ENCODE results near the gene TRIM23.

GRCh38 chr5:65672796-65673195 is 48.7 kb upstream of the TRIM23 start:
- TF ChIP-seq CREB5 (CRISPR knock-in tag; IDR thresholded peaks at IDR 0.05; ENCODE audit: low read depth): no peak
- no peak for TF ChIP-seq PPARA (CRISPR knock-in tag; IDR thresholded peaks at IDR 0.05; ENCODE audit: borderline replicate concordance)
- no peak for TF ChIP-seq CSRNP3 (CRISPR knock-in tag; IDR thresholded peaks at IDR 0.05)
- TF ChIP-seq ZFP30 (CRISPR knock-in tag; IDR thresholded peaks at IDR 0.05): no peak
- no peak for TF ChIP-seq GLIS3 (CRISPR knock-in tag; IDR thresholded peaks at IDR 0.05)
- TF ChIP-seq TSHZ2 (CRISPR knock-in tag; IDR thresholded peaks at IDR 0.05): no peak
- TF ChIP-seq RARB (CRISPR knock-in tag; IDR thresholded peaks at IDR 0.05): no peak
- no peak for TF ChIP-seq CSDC2 (CRISPR knock-in tag; IDR thresholded peaks at IDR 0.05)
- no peak for TF ChIP-seq SNAI2 (CRISPR knock-in tag; IDR thresholded peaks at IDR 0.05)
